ENCODE measurements around the gene EPHA4. TPM values are rescaled to one million over a fixed set of nuclear protein-coding genes. Genes with fewer than 3 reads are reported as not detected.

Gene EPHA4
- total and polyA plus RNA-seq, 2 of the 4 experiments (the other 2 are of a cell fraction), result 36.9 to 132 TPM

GRCh38 chr2:221493391-221493790, 78.7 kb downstream of the EPHA4 start:
- no peak overlapping the region for H2BK120ac ChIP-seq (ENCODE audit: low read depth, low read length)
- no peak overlapping the region for H2BK5ac ChIP-seq (ENCODE audit: low read depth, low read length, poor library complexity, severe bottlenecking)
- H3K4me3 ChIP-seq (ENCODE audit: insufficient read depth, low read depth, low read length), result no peak overlapping the region
- dilution Hi-C loops (cut with HindIII; ENCODE audit: low sequenced_read_pairs, unreplicated experiment) (no loop called here), in situ Hi-C loops (cut with MboI; ENCODE audit: low sequenced_read_pairs) (no loop called here), intact Hi-C loops (cut with micrococcal nuclease) (no loop called here)
- H3K14ac ChIP-seq (replicated peaks; ENCODE audit: low read depth, low read length), result no peak overlapping the region
- peaks cover 9% of the 10 kb centered on the region for H3K36me3 ChIP-seq (ENCODE audit: control insufficient read depth, insufficient read depth, low read length)
- H3K27ac ChIP-seq (ENCODE audit: insufficient read depth, low read length), result no peak overlapping the region
- H2AFZ ChIP-seq (replicated peaks; ENCODE audit: low read length, poor library complexity), result no peak overlapping the region
- no peak overlapping the region for H3K18ac ChIP-seq (ENCODE audit: low read depth, low read length)
- H3K9ac ChIP-seq (ENCODE audit: low read depth, low read length), result no peak overlapping the region
- H3K27me3 ChIP-seq (ENCODE audit: control insufficient read depth, insufficient read depth, low read length), result no peaks in the 10 kb centered on the region
- DNase-seq (no peak), ATAC-seq (ENCODE audit: low read depth) (no peak)
- H2BK20ac ChIP-seq (ENCODE audit: low read depth, low read length), result no peak overlapping the region
- H3K4me2 ChIP-seq (ENCODE audit: low read depth, low read length), result no peak overlapping the region
- H4K20me1 ChIP-seq (ENCODE audit: insufficient read depth, low read length), result no peaks in the 10 kb centered on the region
- ChIA-PET POLR2A (ENCODE audit: unreplicated experiment) (no interaction called here), CTCF (interaction anchor here (0.7 to 1.3 kb wide), 2 partner anchors 10 to 14 kb away, joined by 3 to 4 read pairs; no protein-coding TSS in a partner anchor)
- TF ChIP-seq FOS (IDR thresholded peaks at IDR 0.05; ENCODE audit: low read depth, low read length), result no peak
- TF ChIP-seq CEBPB (IDR thresholded peaks at IDR 0.05; ENCODE audit: low read depth, low read length), result no peak
- no peak overlapping the region for H2AK9ac ChIP-seq (replicated peaks; ENCODE audit: low read depth, low read length, poor library complexity)
- H2BK15ac ChIP-seq (ENCODE audit: low read depth, low read length), result no peak overlapping the region
- H4K5ac ChIP-seq (ENCODE audit: low read depth, low read length), result no peak overlapping the region
- no peak overlapping the region for H3K56ac ChIP-seq (ENCODE audit: extremely low read depth, insufficient read depth, low read length)
- no peak overlapping the region for H4K91ac ChIP-seq (ENCODE audit: insufficient read depth, low read depth, low read length)
- H3K9me3 ChIP-seq (ENCODE audit: control insufficient read depth, insufficient read depth, low read length), result no peaks in the 10 kb centered on the region
- no peak overlapping the region for H4K8ac ChIP-seq (ENCODE audit: low read depth in 2 of 2, low read length in 2 of 2)
- WGBS, 2 experiments (ENCODE audit: extremely low coverage in 2 of 2, insufficient read length in 1 of 2), result no CpG with 5 or more reads among the region's 7 CpGs
- H3K4me1 ChIP-seq (ENCODE audit: control insufficient read depth, insufficient read depth, low read length), result peaks cover 9% of the 10 kb centered on the region
- no TSS peak for BruUV-seq (replicated peaks)
- no peak overlapping the region for H3K23ac ChIP-seq (ENCODE audit: low read depth, low read length)
- H2AK5ac ChIP-seq (ENCODE audit: low read depth, low read length), result no peak overlapping the region
- peaks cover 0 to 4% of the 10 kb centered on the region in 2 experiments; a peak in 1 of 4 replicates for H3K79me1 ChIP-seq (ENCODE audit: low read depth in 1 of 2, low read length in 2 of 2)
- no peak overlapping the region for H3K4ac ChIP-seq (ENCODE audit: low read depth, low read length)
- no peaks in the 10 kb centered on the region; the same call in 1 of the 2 replicates for H3K9me1 ChIP-seq (ENCODE audit: insufficient read depth, low read length)
